IMR-90 (cell line): ENCODE results near the gene DDX31. TPM values are rescaled to one million over a fixed set of nuclear protein-coding genes. Genes with fewer than 3 reads are reported as not detected.

Experiments
- ATAC-seq: fragments of 200-7000 bp; cut with Tn5 transposase; 2 replicates; pipeline ENCODE4 v1.9.1; 2020; ENCODE audit warnings: low read depth, mild to moderate bottlenecking, moderate library complexity
- BruUV-seq: library from RNA; stranded (reverse); fragments of 400-500 nt; replicated peaks from 2 replicates; lab custom pipeline; 2021; lab: Mats Ljungman, UMichigan
- CTCF ChIA-PET: fragments of 300-600 bp; formaldehyde crosslinking; extraction: SDS; loops from one replicate; lab custom pipeline; 2021; ENCODE audit warnings: antibody characterized with exemption; lab: Yijun Ruan, JAX
- POLR2A ChIA-PET: fragments of 300-600 bp; sonication (Branson Sonifier 250); formaldehyde crosslinking; loops from one replicate; lab custom pipeline; 2022; ENCODE audit warnings: antibody characterized with exemption; ENCODE audit not compliant: unreplicated experiment; lab: Charles Lee
- DNase-seq: peaks from one replicate; pipeline ENCODE4 v3.0.0; 2013
- H2AFZ ChIP-seq: replicated peaks from 2 replicates; pipeline ENCODE3; 2013; ENCODE audit warnings: low read length, mild to moderate bottlenecking; ENCODE audit not compliant: poor library complexity
- H2AK5ac ChIP-seq: 2 replicates; pipeline ENCODE4 v1.6.1; 2013; ENCODE audit warnings: low read depth, low read length, inconsistent platforms
- H2AK9ac ChIP-seq: replicated peaks from 2 replicates; pipeline ENCODE3; 2013; ENCODE audit warnings: mild to moderate bottlenecking, low read depth, low read length, moderate library complexity; ENCODE audit not compliant: poor library complexity
- H2BK120ac ChIP-seq: 2 replicates; pipeline ENCODE4 v1.6.1; 2013; ENCODE audit warnings: low read depth, low read length, inconsistent platforms
- H2BK15ac ChIP-seq: 3 replicates; pipeline ENCODE4 v1.6.1; 2013; ENCODE audit warnings: low read depth, low read length, inconsistent platforms
- H2BK20ac ChIP-seq: 2 replicates; pipeline ENCODE4 v1.6.1; 2013; ENCODE audit warnings: low read depth, mild to moderate bottlenecking, inconsistent platforms, low read length, moderate library complexity
- H2BK5ac ChIP-seq: 2 replicates; pipeline ENCODE4 v1.6.1; 2013; ENCODE audit warnings: mild to moderate bottlenecking, low read depth, low read length, inconsistent platforms; ENCODE audit not compliant: poor library complexity, severe bottlenecking
- H3K14ac ChIP-seq: replicated peaks from 2 replicates; pipeline ENCODE4 v1.6.1; 2013; ENCODE audit warnings: low read depth, low read length, inconsistent platforms
- H3K18ac ChIP-seq: 2 replicates; pipeline ENCODE4 v1.6.1; 2013; ENCODE audit warnings: low read depth, low read length, control low read depth
- H3K23ac ChIP-seq: 2 replicates; pipeline ENCODE4 v1.6.1; 2013; ENCODE audit warnings: low read depth, low read length, inconsistent platforms
- H3K27ac ChIP-seq: 2 replicates; pipeline ENCODE4 v1.5.1; 2013; ENCODE audit warnings: mild to moderate bottlenecking, control low read depth, low read length; ENCODE audit not compliant: insufficient read depth
- H3K27me3 ChIP-seq: 2 replicates; pipeline ENCODE4 v1.6.1; 2013; ENCODE audit warnings: low read length; ENCODE audit not compliant: control insufficient read depth, insufficient read depth
- H3K36me3 ChIP-seq: 2 replicates; pipeline ENCODE4 v1.6.1; 2013; ENCODE audit warnings: low read length, mixed read lengths; ENCODE audit not compliant: control insufficient read depth, insufficient read depth
- H3K4ac ChIP-seq: 2 replicates; pipeline ENCODE4 v1.6.1; 2013; ENCODE audit warnings: low read depth, low read length, inconsistent platforms
- H3K4me1 ChIP-seq: 2 replicates; pipeline ENCODE4 v1.6.1; 2013; ENCODE audit warnings: low read length, mixed read lengths; ENCODE audit not compliant: control insufficient read depth, insufficient read depth
- H3K4me2 ChIP-seq: 2 replicates; pipeline ENCODE4 v1.6.1; 2013; ENCODE audit warnings: low read depth, mild to moderate bottlenecking, control low read depth, low read length, moderate library complexity
- H3K4me3 ChIP-seq: 2 replicates; pipeline ENCODE4 v1.5.1; 2013; ENCODE audit warnings: low read depth, mild to moderate bottlenecking, control low read depth, low read length, moderate library complexity; ENCODE audit not compliant: insufficient read depth
- H3K56ac ChIP-seq: 2 replicates; pipeline ENCODE4 v1.6.1; 2013; ENCODE audit warnings: low read length, inconsistent platforms; ENCODE audit not compliant: insufficient read depth; ENCODE audit errors: extremely low read depth
- H3K79me1 ChIP-seq, 2 experiments: 2 replicates each; pipeline ENCODE4 v1.6.1; 2013; ENCODE audit warnings: low read length in 2 of 2, inconsistent platforms in 1 of 2, low read depth in 1 of 2
- H3K9ac ChIP-seq: 2 replicates; pipeline ENCODE4 v1.6.1; 2013; ENCODE audit warnings: low read depth, low read length, control low read depth
- H3K9me1 ChIP-seq: 2 replicates; pipeline ENCODE4 v1.6.1; 2013; ENCODE audit warnings: low read length, inconsistent platforms; ENCODE audit not compliant: insufficient read depth
- H3K9me3 ChIP-seq: 2 replicates; pipeline ENCODE4 v1.6.1; 2013; ENCODE audit warnings: low read length; ENCODE audit not compliant: control insufficient read depth, insufficient read depth
- H4K20me1 ChIP-seq: 2 replicates; pipeline ENCODE4 v1.6.1; 2013; ENCODE audit warnings: low read length, inconsistent platforms; ENCODE audit not compliant: insufficient read depth
- H4K5ac ChIP-seq: 2 replicates; pipeline ENCODE4 v1.6.1; 2013; ENCODE audit warnings: mild to moderate bottlenecking, low read depth, low read length, control low read depth
- H4K8ac ChIP-seq, 2 experiments: 2 replicates each; pipeline ENCODE4 v1.6.1; 2013; ENCODE audit warnings: low read depth in 2 of 2, low read length in 2 of 2, control low read depth in 1 of 2, inconsistent platforms in 1 of 2
- H4K91ac ChIP-seq: 2 replicates; pipeline ENCODE4 v1.6.1; 2013; ENCODE audit warnings: low read depth, low read length, inconsistent platforms; ENCODE audit not compliant: insufficient read depth
- BHLHE40 ChIP-seq: fragments of 150-350 bp; IDR thresholded peaks from 2 replicates; pipeline ENCODE4 v1.6.1; 2016; ENCODE audit warnings: mild to moderate bottlenecking, low read depth, low read length
- CHD1 ChIP-seq: IDR thresholded peaks from 2 replicates; pipeline ENCODE4 v1.6.1; 2012; ENCODE audit warnings: low read depth, low read length, improper control_type of control experiment
- FOS ChIP-seq: fragments of 150-350 bp; IDR thresholded peaks from 2 replicates; pipeline ENCODE4 v1.6.1; 2016; ENCODE audit warnings: low read depth, low read length
- RFX5 ChIP-seq: IDR thresholded peaks from 2 replicates; pipeline ENCODE4 v1.8.0; 2012; ENCODE audit warnings: low read depth, mild to moderate bottlenecking, low read length, moderate library complexity
- WGBS, 2 experiments: methylation state at CpG; one replicate each; pipeline versions ENCODE4 v1.1.5 to v1.1.7; 2013; ENCODE audit warnings: missing lambda C conversion rate in 2 of 2; ENCODE audit not compliant: insufficient read length in 1 of 2; ENCODE audit errors: extremely low coverage in 2 of 2; 5-methylcytosine and 5-hydroxymethylcytosine counted together
- dilution Hi-C: fragments of 300-500 bp; cut with HindIII; formaldehyde crosslinking; loops from one replicate; pipeline ENCODE4 v1.14.3; 2018; ENCODE audit warnings: low sequenced_read_pairs; ENCODE audit not compliant: unreplicated experiment
- in situ Hi-C: fragments of 300-500 bp; cut with MboI; formaldehyde crosslinking; loops from 3 replicates; pipeline ENCODE4 v1.14.3; 2019; ENCODE audit warnings: low sequenced_read_pairs, inconsistent platforms, mixed read lengths
- intact Hi-C: fragments of 100-400 bp; cut with micrococcal nuclease; formaldehyde crosslinking; loops from 2 replicates; pipeline ENCODE4 v1.10.0; 2022
- polyA plus RNA-seq, 3 experiments: library from polyadenylated mRNA; depleted of rRNA; stranded (reverse); fragments of >200 nt; gene quantifications; 2 replicates each; pipeline ENCODE4 v1.2.3, GENCODE V29; 2012; ENCODE audit warnings: low replicate concordance in 1 of 3
- total RNA-seq: library from RNA; depleted of rRNA; stranded (reverse); fragments of >200 nt; gene quantifications from 2 replicates; pipeline ENCODE4 v1.2.3, GENCODE V29; 2012; rRNA removed
- TF ChIP-seq, protein P1 (sequence below): fragments of 150-350 bp; IDR thresholded peaks from 2 replicates; pipeline ENCODE4 v1.6.1; 2017; ENCODE audit warnings: mild to moderate bottlenecking, antibody characterized with exemption, low read length, low read depth

Gene DDX31
- total and polyA plus RNA-seq, 2 of the 4 experiments (the other 2 are of a cell fraction) = 10.7 to 14.0 TPM

DNA sequence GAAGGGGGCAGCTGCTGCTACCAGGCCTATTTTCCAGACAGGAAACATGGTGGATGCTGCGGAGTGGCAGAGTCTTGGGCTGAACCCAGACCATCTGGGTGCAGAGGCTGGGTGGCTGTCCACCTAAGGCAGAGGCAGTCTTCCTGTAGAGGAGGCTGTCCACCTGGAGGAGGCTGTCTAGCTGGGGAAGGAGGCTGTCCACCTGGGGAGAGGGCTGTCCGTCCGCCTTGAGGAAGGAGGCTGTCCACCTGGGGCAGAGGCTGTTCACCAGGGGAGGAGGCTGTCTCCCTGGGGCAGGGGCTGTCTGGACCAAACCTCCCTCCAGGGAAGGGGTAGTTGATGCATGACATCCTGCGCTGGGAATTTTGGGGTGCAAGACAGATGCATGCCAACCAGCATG, 126.5 kb downstream of the DDX31 start:
- no peak overlapping the region for H2BK120ac ChIP-seq
- peaks cover 35% of the 10 kb centered on the region for H3K27me3 ChIP-seq
- no peaks in the 10 kb centered on the region for H3K79me1 ChIP-seq
- no peak overlapping the region for H2BK20ac ChIP-seq
- no peak for DNase-seq
- H2AK9ac ChIP-seq = no peak overlapping the region
- H3K4me3 ChIP-seq = no peak overlapping the region
- dilution Hi-C loops (no loop called here), intact Hi-C loops (no loop called here), in situ Hi-C loops (no loop called here)
- H2BK15ac ChIP-seq = no peak overlapping the region
- H4K5ac ChIP-seq = no peak overlapping the region
- no peak overlapping the region for H3K56ac ChIP-seq
- H3K4ac ChIP-seq = no peak overlapping the region
- H3K4me2 ChIP-seq = no peak overlapping the region
- no peak overlapping the region for H4K8ac ChIP-seq
- no peak overlapping the region for H4K91ac ChIP-seq
- no peak for ATAC-seq
- no peak overlapping the region for H2AK5ac ChIP-seq
- no peak overlapping the region for H3K27ac ChIP-seq
- CTCF ChIA-PET = interaction anchor here (0.6 kb wide), 1 partner anchor 19 kb away, joined by 4 read pairs; no protein-coding TSS in a partner anchor
- 80% methylated on average over 1 of the region's 4 CpGs; no CpG with 5 or more reads in 1 of the 2 experiments for WGBS, 2 experiments
- no peak overlapping the region for H3K14ac ChIP-seq
- H3K9me1 ChIP-seq = no peaks in the 10 kb centered on the region
- no peak overlapping the region for H3K23ac ChIP-seq
- no peaks in the 10 kb centered on the region for H3K9me3 ChIP-seq
- H3K18ac ChIP-seq = no peak overlapping the region
- H3K9ac ChIP-seq = no peak overlapping the region
- H3K36me3 ChIP-seq = no peaks in the 10 kb centered on the region
- no peaks in the 10 kb centered on the region for H4K20me1 ChIP-seq
- POLR2A ChIA-PET = no interaction called here
- no TSS peak for BruUV-seq
- TF ChIP-seq RFX5 = no peak
- TF ChIP-seq FOS = no peak
- TF ChIP-seq CHD1 = no peak
- no peak for TF ChIP-seq BHLHE40
- TF ChIP-seq, protein P1, sequence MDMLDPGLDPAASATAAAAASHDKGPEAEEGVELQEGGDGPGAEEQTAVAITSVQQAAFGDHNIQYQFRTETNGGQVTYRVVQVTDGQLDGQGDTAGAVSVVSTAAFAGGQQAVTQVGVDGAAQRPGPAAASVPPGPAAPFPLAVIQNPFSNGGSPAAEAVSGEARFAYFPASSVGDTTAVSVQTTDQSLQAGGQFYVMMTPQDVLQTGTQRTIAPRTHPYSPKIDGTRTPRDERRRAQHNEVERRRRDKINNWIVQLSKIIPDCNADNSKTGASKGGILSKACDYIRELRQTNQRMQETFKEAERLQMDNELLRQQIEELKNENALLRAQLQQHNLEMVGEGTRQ = no peak
- H2BK5ac ChIP-seq = no peak overlapping the region
- no peaks in the 10 kb centered on the region for H3K4me1 ChIP-seq
- no peak overlapping the region for H2AFZ ChIP-seq

Other genes starting within 250 kb of the DDX31 start
- gene BARHL1, start 87.4 kb downstream of the DDX31 start, total RNA-seq = not detected in 2 replicates
- not detected in 2 replicates for gene BARHL1, start 87.4 kb downstream of the DDX31 start, polyA plus RNA-seq (2012; rRNA removed)
- gene GTF3C4, start 481 bp upstream of the DDX31 start, total RNA-seq = 16.5 and 18.1 TPM in 2 replicates
- 3.8 and 4.7 TPM in 2 replicates for gene GTF3C4, start 481 bp upstream of the DDX31 start, polyA plus RNA-seq (2012; rRNA removed)
- under 0.01 TPM in 2 replicates for gene AK8, start 208.3 kb upstream of the DDX31 start, total RNA-seq
- gene AK8, start 208.3 kb upstream of the DDX31 start, polyA plus RNA-seq (2012; rRNA removed) = 0.09 and 0.19 TPM in 2 replicates
- gene SPACA9, start 208.9 kb upstream of the DDX31 start, total RNA-seq = 0.90 and 1.1 TPM in 2 replicates
- 4.3 and 4.9 TPM in 2 replicates for gene SPACA9, start 208.9 kb upstream of the DDX31 start, polyA plus RNA-seq (2012; rRNA removed)